ENCODE results near the gene FAM163B.

- TF ChIP-seq, protein P1, sequence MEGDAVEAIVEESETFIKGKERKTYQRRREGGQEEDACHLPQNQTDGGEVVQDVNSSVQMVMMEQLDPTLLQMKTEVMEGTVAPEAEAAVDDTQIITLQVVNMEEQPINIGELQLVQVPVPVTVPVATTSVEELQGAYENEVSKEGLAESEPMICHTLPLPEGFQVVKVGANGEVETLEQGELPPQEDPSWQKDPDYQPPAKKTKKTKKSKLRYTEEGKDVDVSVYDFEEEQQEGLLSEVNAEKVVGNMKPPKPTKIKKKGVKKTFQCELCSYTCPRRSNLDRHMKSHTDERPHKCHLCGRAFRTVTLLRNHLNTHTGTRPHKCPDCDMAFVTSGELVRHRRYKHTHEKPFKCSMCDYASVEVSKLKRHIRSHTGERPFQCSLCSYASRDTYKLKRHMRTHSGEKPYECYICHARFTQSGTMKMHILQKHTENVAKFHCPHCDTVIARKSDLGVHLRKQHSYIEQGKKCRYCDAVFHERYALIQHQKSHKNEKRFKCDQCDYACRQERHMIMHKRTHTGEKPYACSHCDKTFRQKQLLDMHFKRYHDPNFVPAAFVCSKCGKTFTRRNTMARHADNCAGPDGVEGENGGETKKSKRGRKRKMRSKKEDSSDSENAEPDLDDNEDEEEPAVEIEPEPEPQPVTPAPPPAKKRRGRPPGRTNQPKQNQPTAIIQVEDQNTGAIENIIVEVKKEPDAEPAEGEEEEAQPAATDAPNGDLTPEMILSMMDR (IDR thresholded peaks at IDR 0.05), result no peak
- TF ChIP-seq POLR2A (IDR thresholded peaks at IDR 0.05), result no peak
Measured at GRCh38 chr9:133613432-133613831, 4.2 kb upstream of the FAM163B start.

All from thyroid gland (tissue), 4 donors.